HepG2 (cell line): ENCODE results near the gene SF3A2. TPM values are rescaled to one million over a fixed set of nuclear protein-coding genes. Genes with fewer than 3 reads are reported as not detected.

Experiments used
- ATAC-seq: fragments of 200-7000 bp; cut with Tn5 transposase; 3 replicates; pipeline ENCODE4 v1.9.1; 2020; ENCODE audit warnings: mild to moderate bottlenecking, moderate library complexity
- BruUV-seq: library from RNA; stranded (reverse); fragments of 400-500 nt; replicated peaks from 2 replicates; lab custom pipeline; 2021; lab: Mats Ljungman, UMichigan
- CTCF ChIA-PET: fragments of 300-600 bp; formaldehyde crosslinking; extraction: SDS; loops from one replicate; lab custom pipeline; 2021; ENCODE audit warnings: low total read pairs, inconsistent platforms, low intra/inter-chr PET ratio; lab: Yijun Ruan, JAX
- POLR2A ChIA-PET: fragments of 350-600 bp; sonication (Branson Sonifier 250); formaldehyde crosslinking; loops from one replicate; lab custom pipeline; 2020; ENCODE audit warnings: antibody characterized with exemption, inconsistent platforms; lab: Yijun Ruan, JAX
- DNase-seq: peaks from one replicate; pipeline ENCODE4 v3.0.0-alpha.2; 2015; ENCODE audit warnings: low spot score
- FAIRE-seq: peaks from 3 replicates; lab custom pipeline; 2011; peaks lifted over from hg19 to GRCh38; lab: Jason Lieb, UNC
- H2AFZ ChIP-seq: one replicate; pipeline ENCODE4 v1.6.1; 2011; ENCODE audit warnings: low read length, inconsistent platforms
- H3K27ac ChIP-seq: fragments of 300-600 bp; 3 replicates; pipeline ENCODE4 v1.8.0; 2011; ENCODE audit warnings: mixed run types, mild to moderate bottlenecking, mixed read lengths, low read length, inconsistent platforms; ENCODE audit not compliant: insufficient read depth; ENCODE audit errors: extremely low read length
- H3K27me3 ChIP-seq, 2 experiments: fragments of 200-600 bp in 1 of 2; 2 replicates in 1 of 2; 3 replicates in 1 of 2; pipeline versions ENCODE4 v1.6.0 to v1.8.0; 2011; ENCODE audit warnings: low read length in 2 of 2, mild to moderate bottlenecking in 2 of 2, moderate library complexity in 2 of 2, inconsistent platforms in 1 of 2; ENCODE audit not compliant: insufficient read depth in 2 of 2, control insufficient read depth in 1 of 2
- H3K36me3 ChIP-seq, 2 experiments: fragments of 200-600 bp in 1 of 2; replicated peaks in 1 of 2; 2 replicates in 1 of 2; 3 replicates in 1 of 2; pipeline versions ENCODE4 v1.5.1 to v1.8.0; 2011; ENCODE audit warnings: low read length in 2 of 2, inconsistent platforms in 1 of 2; ENCODE audit not compliant: insufficient read depth in 2 of 2, control insufficient read depth in 1 of 2
- H3K4me1 ChIP-seq: 2 replicates; pipeline ENCODE4 v1.5.1; 2012; ENCODE audit warnings: low read length, inconsistent platforms; ENCODE audit not compliant: insufficient read depth
- H3K4me2 ChIP-seq: 2 replicates; pipeline ENCODE4 v1.6.0; 2011; ENCODE audit warnings: low read depth, low read length, inconsistent platforms
- H3K4me3 ChIP-seq, 3 experiments: fragments of 200-600 bp in 1 of 3; sonication (generic), shearing (Covaris generic) in 1 of 3; replicated peaks in 1 of 3; 2 replicates each; pipeline ENCODE4 v1.5.1; 2011 to 2016; ENCODE audit warnings: low read length in 3 of 3, inconsistent platforms in 2 of 3, low read depth in 2 of 3, mild to moderate bottlenecking in 2 of 3, control low read depth in 1 of 3, mixed read lengths in 1 of 3; ENCODE audit not compliant: insufficient read depth in 1 of 3
- H3K79me2 ChIP-seq: one replicate; pipeline ENCODE4 v1.6.1; 2011; ENCODE audit warnings: low read length, inconsistent platforms; ENCODE audit not compliant: insufficient read depth
- H3K9ac ChIP-seq: 2 replicates; pipeline ENCODE4 v1.6.0; 2011; ENCODE audit warnings: mild to moderate bottlenecking, low read depth, low read length, inconsistent platforms; ENCODE audit not compliant: insufficient read depth
- H3K9me3 ChIP-seq: 2 replicates; pipeline ENCODE4 v1.5.1; 2012; ENCODE audit warnings: mild to moderate bottlenecking, low read length
- H4K20me1 ChIP-seq: 2 replicates; pipeline ENCODE4 v1.6.0; 2011; ENCODE audit warnings: inconsistent platforms, mild to moderate bottlenecking, low read length, moderate library complexity; ENCODE audit not compliant: insufficient read depth
- CENPT ChIP-seq: sonication (generic); formaldehyde crosslinking; IDR thresholded peaks from 2 replicates; pipeline ENCODE4 v1.8.0; 2022; ENCODE audit warnings: low read depth, mild to moderate bottlenecking, moderate library complexity, missing genetic modification reagents
- FOSL2 ChIP-seq: sonication (generic); formaldehyde crosslinking; IDR thresholded peaks from 2 replicates; pipeline ENCODE4 v1.4.0; 2020; ENCODE audit warnings: missing genetic modification reagents
- IRF2 ChIP-seq: IDR thresholded peaks from 2 replicates; pipeline ENCODE4 v1.6.1; 2018; ENCODE audit warnings: missing genetic modification reagents, missing compliant biosample characterization
- NFE2L2 ChIP-seq: fragments of 150-350 bp; IDR thresholded peaks from 2 replicates; pipeline ENCODE4 v1.6.1; 2014; ENCODE audit warnings: low read length
- RBAK ChIP-seq: sonication (generic); formaldehyde crosslinking; IDR thresholded peaks from 2 replicates; pipeline ENCODE4 v1.5.1; 2020; ENCODE audit warnings: mild to moderate bottlenecking, missing genetic modification reagents
- XBP1 ChIP-seq: sonication (generic); formaldehyde crosslinking; IDR thresholded peaks from 2 replicates; pipeline ENCODE4 v1.5.0; 2020; ENCODE audit warnings: missing genetic modification reagents
- ZBTB7A ChIP-seq: sonication (generic); formaldehyde crosslinking; IDR thresholded peaks from 2 replicates; pipeline ENCODE4 v1.8.0; 2022; ENCODE audit warnings: mild to moderate bottlenecking, missing genetic modification reagents
- ZNF367 ChIP-seq: sonication (generic); formaldehyde crosslinking; IDR thresholded peaks from 2 replicates; pipeline ENCODE4 v1.4.0; 2020; ENCODE audit warnings: missing genetic modification reagents, borderline replicate concordance
- ZNF644 ChIP-seq: IDR thresholded peaks from 2 replicates; pipeline ENCODE4 v1.6.1; 2016; ENCODE audit warnings: low read depth
- ZNF670 ChIP-seq: sonication (generic); formaldehyde crosslinking; IDR thresholded peaks from 2 replicates; pipeline ENCODE4 v1.8.0; 2022; ENCODE audit warnings: mild to moderate bottlenecking, missing genetic modification reagents, borderline replicate concordance
- ZNF691 ChIP-seq: sonication (generic); formaldehyde crosslinking; IDR thresholded peaks from 2 replicates; pipeline ENCODE4 v1.4.0; 2020; ENCODE audit warnings: missing genetic modification reagents, low read depth, mild to moderate bottlenecking, borderline replicate concordance
- ZNF784 ChIP-seq: sonication (generic); formaldehyde crosslinking; IDR thresholded peaks from 2 replicates; pipeline ENCODE4 v1.5.1; 2020; ENCODE audit warnings: missing genetic modification reagents, mild to moderate bottlenecking, borderline replicate concordance
- WGBS: methylation state at CpG from one replicate; pipeline ENCODE4 v1.1.6; 2017; ENCODE audit warnings: low lambda C conversion rate; 5-methylcytosine and 5-hydroxymethylcytosine counted together
- in situ Hi-C: cut with HindIII; loops from 2 replicates; pipeline ENCODE4 v1.10.0; 2017; ENCODE audit warnings: low pct_unique_long_range_greater_than_20kb; ENCODE audit not compliant: extremely low pct_ligation_motif_present
- intact Hi-C: fragments of 100-400 bp; cut with micrococcal nuclease; formaldehyde crosslinking; loops from one replicate; pipeline ENCODE4 v1.10.0; 2022; ENCODE audit not compliant: unreplicated experiment
- polyA plus RNA-seq, 8 experiments: library from polyadenylated mRNA; depleted of rRNA in 3 of 8; stranded (reverse) in 7 of 8; unstranded in 1 of 8; fragments of >200 nt; fragmentation: Illumina TruSeq in 4 of 8; extraction: Trizol in 4 of 8; gene quantifications; 2 replicates each; pipeline versions ENCODE4 v1.2.1 to v1.2.3, GENCODE V29; 2011 to 2016; ENCODE audit warnings: low read depth in 4 of 8, missing spikeins in 1 of 8, mixed read lengths in 1 of 8; ENCODE audit not compliant: insufficient read depth in 1 of 8
- total RNA-seq, 5 experiments: library from RNA; depleted of rRNA; stranded (reverse); fragments of >200 nt; fragmentation: Illumina TruSeq; extraction: Trizol; gene quantifications; 2 replicates each; pipeline ENCODE4 v1.2.3, GENCODE V29; 2016; ENCODE audit warnings: low read depth in 1 of 5
- TF ChIP-seq, protein P1 (sequence below): sonication (generic); formaldehyde crosslinking; IDR thresholded peaks from 2 replicates; pipeline ENCODE4 v1.4.0; 2020; ENCODE audit warnings: missing genetic modification reagents
- TF ChIP-seq, protein P2 (sequence below): sonication (generic); formaldehyde crosslinking; IDR thresholded peaks from 2 replicates; pipeline ENCODE4 v1.8.1; 2023; ENCODE audit warnings: missing genetic modification reagents, mild to moderate bottlenecking, borderline replicate concordance

SF3A2 gene
- total and polyA plus RNA-seq, 2 of the 13 experiments (the other 11 are each of a cell fraction or from before 2014, with no cell fraction given), result 8.6 to 8.8 TPM

DNA sequence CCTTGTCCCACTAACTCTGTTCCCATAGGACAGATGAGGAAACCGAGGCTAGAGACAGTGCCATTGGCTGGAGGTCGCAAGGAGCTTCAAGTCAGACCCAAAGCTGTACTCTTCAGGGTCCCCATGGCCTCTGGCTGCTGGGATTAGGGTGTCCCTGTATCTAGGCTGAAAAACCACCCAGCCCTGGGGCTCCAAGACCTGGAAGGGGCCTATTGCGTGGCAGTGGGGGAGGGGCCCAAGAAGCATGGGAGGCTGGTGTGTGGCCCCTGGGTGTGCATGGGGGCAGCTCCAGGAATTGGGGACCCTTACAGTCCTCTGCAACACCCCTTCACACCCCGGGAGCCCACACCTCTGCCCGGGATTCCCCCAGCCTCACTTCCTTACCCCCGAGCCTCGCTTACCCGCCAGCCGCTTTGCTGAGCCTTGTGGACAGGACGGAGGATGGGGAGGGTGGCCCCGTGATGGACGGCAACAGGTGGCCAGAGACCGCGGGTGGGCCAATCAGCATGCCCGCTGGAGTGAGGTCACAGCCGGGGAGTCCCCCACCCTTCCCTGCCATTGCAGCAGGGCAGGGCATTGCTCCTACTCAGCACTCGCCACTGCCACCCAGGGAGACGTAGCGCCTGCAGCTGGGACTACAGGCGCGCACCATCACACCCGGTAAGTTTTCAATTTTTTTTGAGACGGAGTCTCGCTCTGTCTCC lies 19.5 kb downstream of the SF3A2 start, which contains the start of gene JSRP1:
Gene JSRP1 (minus strand): TSS at position 436 of the 704 bp plus-strand sequence. CDS start 1,103 bp downstream, outside the sequence.
- DNase-seq, result no peak
- POLR2A ChIA-PET, result no interaction called here
- Histone ChIP-seq H3K4me1 (peaks cover 47% of the 10 kb centered on the region), H3K27ac (no peak within 1 kb of the TSS), H3K9ac (no peak within 1 kb of the TSS), H3K4me3 (no peak within 1 kb of the TSS; a peak in 1 of 6 replicates), H3K27me3 (peaks cover 3 to 5% of the 10 kb centered on the region in 2 experiments; a peak in 3 of 5 replicates), H2AFZ (no peak within 1 kb of the TSS), H3K4me2 (peak within 1 kb of the TSS; percentile 27; the same call in 1 of the 2 replicates), H3K79me2 (no peaks in the 10 kb centered on the region), H4K20me1 (no peaks in the 10 kb centered on the region), H3K36me3 (no peaks in the 10 kb centered on the region), H3K9me3 (no peaks in the 10 kb centered on the region)
- intact Hi-C loops (no loop called here), in situ Hi-C loops (no loop called here)
- BruUV-seq, result no TSS peak
- no peak for FAIRE-seq
- TF ChIP-seq, protein P1, sequence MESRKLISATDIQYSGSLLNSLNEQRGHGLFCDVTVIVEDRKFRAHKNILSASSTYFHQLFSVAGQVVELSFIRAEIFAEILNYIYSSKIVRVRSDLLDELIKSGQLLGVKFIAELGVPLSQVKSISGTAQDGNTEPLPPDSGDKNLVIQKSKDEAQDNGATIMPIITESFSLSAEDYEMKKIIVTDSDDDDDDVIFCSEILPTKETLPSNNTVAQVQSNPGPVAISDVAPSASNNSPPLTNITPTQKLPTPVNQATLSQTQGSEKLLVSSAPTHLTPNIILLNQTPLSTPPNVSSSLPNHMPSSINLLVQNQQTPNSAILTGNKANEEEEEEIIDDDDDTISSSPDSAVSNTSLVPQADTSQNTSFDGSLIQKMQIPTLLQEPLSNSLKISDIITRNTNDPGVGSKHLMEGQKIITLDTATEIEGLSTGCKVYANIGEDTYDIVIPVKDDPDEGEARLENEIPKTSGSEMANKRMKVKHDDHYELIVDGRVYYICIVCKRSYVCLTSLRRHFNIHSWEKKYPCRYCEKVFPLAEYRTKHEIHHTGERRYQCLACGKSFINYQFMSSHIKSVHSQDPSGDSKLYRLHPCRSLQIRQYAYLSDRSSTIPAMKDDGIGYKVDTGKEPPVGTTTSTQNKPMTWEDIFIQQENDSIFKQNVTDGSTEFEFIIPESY, result peak; percentile 85
- TF ChIP-seq IRF2 (CRISPR knock-in tag), result no peak
- no peak for ATAC-seq
- WGBS, result 100% methylated on average over 1 of the region's 24 CpGs
- CTCF ChIA-PET, result no interaction called here

DNA sequence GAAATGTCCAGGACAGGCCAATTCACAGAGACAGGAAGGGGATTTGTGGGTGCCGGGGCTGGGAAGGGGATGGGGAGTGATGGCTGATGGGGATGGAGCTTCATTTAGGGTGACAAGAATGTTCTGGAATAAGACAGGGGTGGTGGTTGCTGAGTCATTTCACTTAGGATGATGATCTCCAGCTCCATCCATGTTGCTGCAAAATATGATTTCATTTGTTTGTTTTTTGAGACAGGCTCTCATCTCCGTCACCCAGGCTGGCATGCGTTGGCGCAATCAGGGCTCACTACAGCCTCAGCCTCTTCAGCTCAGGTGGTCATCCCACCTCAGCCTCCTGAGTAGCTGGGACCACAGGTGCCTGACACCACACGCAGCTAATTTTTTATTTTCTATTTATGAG lies 22.7 kb downstream of the SF3A2 start:
- intact Hi-C loops, result no loop called here
- TF ChIP-seq ZNF784 (CRISPR knock-in tag), result no peak
- TF ChIP-seq ZNF644 (CRISPR knock-in tag), result no peak
- no peak for TF ChIP-seq ZNF670
- no peak for TF ChIP-seq ZNF691
- TF ChIP-seq ZBTB7A (CRISPR knock-in tag), result no peak
- no peak for TF ChIP-seq CENPT (CRISPR knock-in tag)
- TF ChIP-seq, protein P2, sequence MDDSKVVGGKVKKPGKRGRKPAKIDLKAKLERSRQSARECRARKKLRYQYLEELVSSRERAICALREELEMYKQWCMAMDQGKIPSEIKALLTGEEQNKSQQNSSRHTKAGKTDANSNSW, result no peak
- TF ChIP-seq ZNF367 (CRISPR knock-in tag), result no peak
- peak; percentile 33; the same call in 1 of the 2 replicates for TF ChIP-seq FOSL2 (CRISPR knock-in tag)
- TF ChIP-seq NFE2L2, result peak; percentile 47
- no peak for TF ChIP-seq RBAK (CRISPR knock-in tag)
- no peak for TF ChIP-seq XBP1 (CRISPR knock-in tag)

More for the DNA sequence above, 22.7 kb downstream of the SF3A2 start:
- in situ Hi-C loops, result no loop called here
- H3K4me3 ChIP-seq, result no peak overlapping the region
- WGBS, result 40% methylated on average over 5 of the region's 5 CpGs
- no peaks in the 10 kb centered on the region for H4K20me1 ChIP-seq
- POLR2A ChIA-PET, result interaction anchor here (0.7 to 5.2 kb wide), 5 partner anchors 8 to 270 kb away, joined by 3 to 35 read pairs (median 7); no protein-coding TSS in a partner anchor
- DNase-seq (no peak), ATAC-seq (no peak), FAIRE-seq (no peak)
- H3K27me3 ChIP-seq, result peaks cover 3 to 5% of the 10 kb centered on the region in 2 experiments; a peak in 3 of 5 replicates
- CTCF ChIA-PET, result no interaction called here
- H3K9me3 ChIP-seq, result no peaks in the 10 kb centered on the region
- no peaks in the 10 kb centered on the region for H3K79me2 ChIP-seq
- H3K4me1 ChIP-seq, result peaks cover 47% of the 10 kb centered on the region
- no peak overlapping the region for H3K27ac ChIP-seq
- no peak overlapping the region for H3K9ac ChIP-seq
- no peak overlapping the region for H2AFZ ChIP-seq
- no peak overlapping the region for H3K4me2 ChIP-seq
- no peaks in the 10 kb centered on the region for H3K36me3 ChIP-seq
- BruUV-seq, result no TSS peak
